Adrenal gland (tissue), 5 donors: Measurements from ENCODE around the gene EML6.

Experiments used
- CTCF ChIP-seq, 6 experiments: fragments of 450-650 bp in 4 of 6; fragments of 200-600 bp in 2 of 6; sonication (generic) in 1 of 6; IDR thresholded peaks; 1 replicate in 5 of 6; 2 replicates in 1 of 6; pipeline versions ENCODE4 v1.5.1 to v1.8.0; 2016 to 2021; ENCODE audit warnings: antibody characterized with exemption in 6 of 6, mild to moderate bottlenecking in 2 of 6, moderate library complexity in 1 of 6
- POLR2A ChIP-seq, 2 donors: fragments of 450-650 bp; IDR thresholded peaks; one replicate each; pipeline ENCODE4 v1.6.1; 2017; ENCODE audit warnings: antibody characterized with exemption in 2 of 2, mild to moderate bottlenecking in 2 of 2, moderate library complexity in 1 of 2
- donor health status: DM: no; HTN: no; CAD: no.

DNA sequence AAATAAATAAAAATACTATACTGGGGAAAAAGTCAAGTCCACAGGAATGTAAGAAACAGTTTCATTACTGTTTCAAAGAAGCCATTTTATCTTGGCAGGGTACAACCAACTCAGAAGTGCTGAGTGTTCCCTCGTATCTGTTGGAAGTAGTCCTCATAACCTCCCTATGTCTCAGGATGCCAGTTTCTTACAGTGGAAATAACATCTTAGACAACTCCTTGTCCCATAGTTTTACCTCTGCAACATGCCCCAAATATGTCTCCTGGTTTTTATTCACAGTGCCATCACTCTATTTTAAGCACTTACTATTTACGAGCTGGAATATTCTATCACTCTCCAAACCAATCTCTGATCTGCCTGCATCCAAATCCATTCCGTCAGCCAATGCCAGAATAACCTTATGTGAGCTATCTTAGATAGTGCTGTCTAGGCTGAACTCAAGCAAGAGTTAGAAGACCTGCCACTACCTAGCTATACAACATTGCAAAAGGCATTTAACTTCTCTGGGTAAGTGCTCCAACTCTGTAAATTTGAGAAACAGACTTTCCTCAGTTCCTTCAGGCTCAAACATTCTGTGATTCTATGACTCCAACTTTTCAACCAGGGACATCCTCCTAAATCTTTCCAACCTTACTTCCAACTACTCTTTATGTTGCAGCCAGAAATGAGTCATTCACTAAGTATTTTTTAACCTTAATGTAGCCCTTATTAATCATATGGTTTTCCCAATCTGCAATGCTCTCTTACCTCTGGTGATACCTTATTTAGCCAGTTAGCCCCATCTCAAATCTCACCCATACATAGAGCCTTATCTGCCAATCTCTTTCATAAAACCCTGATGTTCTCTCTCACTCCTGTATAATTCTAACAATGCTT lies 260.1 kb downstream of the EML6 start:
- no peak for TF ChIP-seq CTCF (IDR thresholded peaks at IDR 0.05)
- no peak for TF ChIP-seq POLR2A (IDR thresholded peaks at IDR 0.05)
